Adrenal gland (tissue), 12 donors: ENCODE data around the gene PRLR. TPM values are rescaled to one million over a fixed set of nuclear protein-coding genes. Genes with fewer than 3 reads are reported as not detected.

ENCODE experiments used
- DNase-seq, 7 donors: peaks; one replicate each; pipeline ENCODE4 v3.0.0-alpha.2; 2019 to 2020
- H3K27ac ChIP-seq, 5 donors: fragments of 200-600 bp; sonication (generic) in 4 of 5; 1 replicate in 3 of 5; 2 replicates in 2 of 5; pipeline versions ENCODE4 v1.5.1 to v1.8.0; 2016 to 2020; ENCODE audit warnings: mild to moderate bottlenecking in 1 of 5
- H3K27me3 ChIP-seq: fragments of 200-600 bp; 2 replicates; pipeline ENCODE4 v1.8.0; 2021
- H3K36me3 ChIP-seq, 2 donors: fragments of 200-600 bp; replicated peaks in 1 of 2; 1 replicate in 1 of 2; 2 replicates in 1 of 2; pipeline versions ENCODE4 v1.5.1 to v1.8.0; 2018 to 2022
- H3K4me1 ChIP-seq, 2 donors: fragments of 200-600 bp; replicated peaks in 1 of 2; 1 replicate in 1 of 2; 2 replicates in 1 of 2; pipeline versions ENCODE4 v1.5.1 to v1.8.0; 2018 to 2021
- H3K4me3 ChIP-seq, 4 donors: fragments of 200-600 bp; sonication (generic) in 3 of 4; one replicate each; pipeline ENCODE4 v1.5.1; 2016 to 2018
- H3K9me3 ChIP-seq, 3 donors: fragments of 200-600 bp; sonication (generic) in 1 of 3; replicated peaks in 1 of 3; 1 replicate in 2 of 3; 2 replicates in 1 of 3; pipeline versions ENCODE4 v1.5.1 to v1.8.0; 2016 to 2021
- CTCF ChIP-seq, 6 experiments: fragments of 450-650 bp in 4 of 6; fragments of 200-600 bp in 2 of 6; sonication (generic) in 1 of 6; IDR thresholded peaks; 1 replicate in 5 of 6; 2 replicates in 1 of 6; pipeline versions ENCODE4 v1.5.1 to v1.8.0; 2016 to 2021; ENCODE audit warnings: antibody characterized with exemption in 6 of 6, mild to moderate bottlenecking in 2 of 6, moderate library complexity in 1 of 6
- POLR2A ChIP-seq, 2 donors: fragments of 450-650 bp; IDR thresholded peaks; one replicate each; pipeline ENCODE4 v1.6.1; 2017; ENCODE audit warnings: antibody characterized with exemption in 2 of 2, mild to moderate bottlenecking in 2 of 2, moderate library complexity in 1 of 2
- WGBS, 4 donors: extraction: QIAGEN DNeasy Blood & Tissue Kit in 2 of 4; methylation state at CpG; one replicate each; pipeline versions ENCODE4 v1.1.5 to v1.1.7; 2013 to 2017; 5-methylcytosine and 5-hydroxymethylcytosine counted together
- intact Hi-C, 2 donors: fragments of 100-400 bp; cut with DNase I; formaldehyde crosslinking; loops; one replicate each; pipeline versions ENCODE4 v1.14.1 to v1.15.0; 2022 to 2023
- polyA plus RNA-seq, 3 donors: library from polyadenylated mRNA; stranded (reverse); fragments of 200-250 nt in 2 of 3; fragments of 350-450 nt in 1 of 3; fragmentation: Illumina TruSeq in 1 of 3; extraction: RNeasy Lipid Tissue Mini Kit (QIAGEN cat#74804) in 1 of 3; gene quantifications; one replicate each; pipeline ENCODE4 v1.2.3, GENCODE V29; 2013 to 2014
- total RNA-seq, 9 donors: library from RNA; depleted of rRNA in 4 of 9; stranded (reverse); fragments of >200 nt in 4 of 9; fragments of 120-200 nt in 1 of 9; fragmentation: NEBNext Ultra II Directional in 1 of 9; extraction: Animal tissue kit (Norgen Biotek cat#: 25700) in 1 of 9; gene quantifications; one replicate each; pipeline versions ENCODE4 v1.1.0 to v1.2.4, GENCODE V29; 2013 to 2023
- donor health status: healthy with polysubstance abuse.
- donor health status: Bipolar disorder and iron deficiency.
- donor health status: DM: yes; HTN: yes; CAD: no.
- donor health status: DM: no; HTN: no; CAD: no.
- donor health status: DM: no; HTN: no; CAD: no.
- donor health status: DM: yes; HTN: yes; CAD: no.

PRLR gene
- total and polyA plus RNA-seq, 12 donors, result 2.1 to 149 (median 74.1) TPM

- WGBS, 4 donors, result 61 to 65% (median 63%) methylated on average over 5 of the region's 5 CpGs
- H3K27ac ChIP-seq, result no peak overlapping the region
- H3K36me3 ChIP-seq, result no peaks in the 10 kb centered on the region
- peak in 5 of 7 donors; percentile 29 to 66 (median 61) for DNase-seq
- H3K4me1 ChIP-seq, result peaks cover 18 to 19% of the 10 kb centered on the region in 2 donors
- no peaks in the 10 kb centered on the region for H3K9me3 ChIP-seq
- H3K4me3 ChIP-seq, result no peak overlapping the region
- TF ChIP-seq POLR2A (IDR thresholded peaks at IDR 0.05) (no peak), CTCF (IDR thresholded peaks at IDR 0.05) (peak in 5 of 6 experiments; percentile 10 to 46 (median 31))
- no peaks in the 10 kb centered on the region for H3K27me3 ChIP-seq
- intact Hi-C loops, result no loop called here
These were observed 27.8 kb downstream of the PRLR start for GRCh38 chr5:35202319-35203111.

- intact Hi-C loops, result no loop called here
- WGBS, 4 donors, result 93 to 96% (median 94%) methylated on average over 2 of the region's 2 CpGs
These were observed 29.0 kb downstream of the PRLR start for GRCh38 chr5:35201291-35201690.

GRCh38 chr5:35199886-35200285, 30.4 kb downstream of the PRLR start:
- Histone ChIP-seq H3K4me3 (no peak overlapping the region), H3K27me3 (no peaks in the 10 kb centered on the region), H3K36me3 (no peaks in the 10 kb centered on the region), H3K4me1 (peaks cover 19 to 20% of the 10 kb centered on the region in 2 donors), H3K27ac (no peak overlapping the region), H3K9me3 (no peaks in the 10 kb centered on the region)
- TF ChIP-seq CTCF (IDR thresholded peaks at IDR 0.05) (no peak), POLR2A (IDR thresholded peaks at IDR 0.05) (no peak)
- WGBS, 4 donors, result 94 to 97% (median 94%) methylated on average over 3 of the region's 3 CpGs
- no peak for DNase-seq
- intact Hi-C loops, result no loop called here

More at GRCh38 chr5:35201291-35201690, 29.0 kb downstream of the PRLR start:
- no peak overlapping the region for H3K27ac ChIP-seq
- no peaks in the 10 kb centered on the region for H3K27me3 ChIP-seq
- H3K4me1 ChIP-seq, result peaks cover 19 to 20% of the 10 kb centered on the region in 2 donors
- no peak for DNase-seq
- H3K36me3 ChIP-seq, result no peaks in the 10 kb centered on the region
- H3K9me3 ChIP-seq, result no peaks in the 10 kb centered on the region
- TF ChIP-seq CTCF (IDR thresholded peaks at IDR 0.05), result no peak
- TF ChIP-seq POLR2A (IDR thresholded peaks at IDR 0.05), result no peak
- no peak overlapping the region for H3K4me3 ChIP-seq

- no peaks in the 10 kb centered on the region for H3K36me3 ChIP-seq
- WGBS, 4 donors, result 23 to 38% (median 27%) methylated on average over 4 of the region's 4 CpGs
- TF ChIP-seq CTCF (IDR thresholded peaks at IDR 0.05) (no peak), POLR2A (IDR thresholded peaks at IDR 0.05) (no peak)
- H3K9me3 ChIP-seq, result no peaks in the 10 kb centered on the region
- no peak overlapping the region for H3K4me3 ChIP-seq
- H3K27me3 ChIP-seq, result no peaks in the 10 kb centered on the region
- peaks cover 19 to 23% of the 10 kb centered on the region in 2 donors for H3K4me1 ChIP-seq
- intact Hi-C loops, result no loop called here
- no peak for DNase-seq
- H3K27ac ChIP-seq, result no peak overlapping the region
These were observed 31.6 kb downstream of the PRLR start for GRCh38 chr5:35198686-35199085.
